Chondrocyte (in vitro differentiated cells): ENCODE data around the gene TSPYL1. TPM values are rescaled to one million over a fixed set of nuclear protein-coding genes. Genes with fewer than 3 reads are reported as not detected.
A peak's percentile ranks its signal among the peaks of the same experiment; 100 is the strongest.

ENCODE experiments used
- DNase-seq: peaks from one replicate; pipeline ENCODE4 v3.0.0; 2021; ENCODE audit warnings: mixed read lengths, low spot score
- H3K27ac Mint-ChIP-seq: one replicate; pipeline ENCODE4 v1.8.0; 2021; ENCODE audit warnings: mild to moderate bottlenecking, moderate library complexity, mixed read lengths; ENCODE audit not compliant: unreplicated experiment
- H3K27me3 Mint-ChIP-seq: 2 replicates; pipeline ENCODE4 v1.8.0; 2021; ENCODE audit warnings: low read depth, mixed read lengths
- H3K36me3 Mint-ChIP-seq: 2 replicates; pipeline ENCODE4 v1.8.0; 2021; ENCODE audit warnings: low read depth, mixed read lengths
- H3K4me1 Mint-ChIP-seq: 2 replicates; pipeline ENCODE4 v1.8.0; 2021; ENCODE audit warnings: low read depth, mild to moderate bottlenecking, mixed read lengths
- H3K4me3 Mint-ChIP-seq: one replicate; pipeline ENCODE4 v1.8.0; 2021; ENCODE audit warnings: mild to moderate bottlenecking, moderate library complexity, mixed read lengths; ENCODE audit not compliant: unreplicated experiment
- H3K9me3 Mint-ChIP-seq: 2 replicates; pipeline ENCODE4 v1.8.0; 2021; ENCODE audit warnings: low read depth, mixed read lengths
- CTCF ChIP-seq: fragments of 200-600 bp; sonication (generic); IDR thresholded peaks from 2 replicates; pipeline ENCODE4 v1.5.0; 2021; ENCODE audit warnings: antibody characterized with exemption, mild to moderate bottlenecking, moderate library complexity
- total RNA-seq: library from RNA; stranded (reverse); gene quantifications from 3 replicates; pipeline ENCODE4 v1.2.1, GENCODE V29; 2021

The TSPYL1 gene
- total RNA-seq, 1 donor from 2014 or later, result 66.0 TPM

DNA sequence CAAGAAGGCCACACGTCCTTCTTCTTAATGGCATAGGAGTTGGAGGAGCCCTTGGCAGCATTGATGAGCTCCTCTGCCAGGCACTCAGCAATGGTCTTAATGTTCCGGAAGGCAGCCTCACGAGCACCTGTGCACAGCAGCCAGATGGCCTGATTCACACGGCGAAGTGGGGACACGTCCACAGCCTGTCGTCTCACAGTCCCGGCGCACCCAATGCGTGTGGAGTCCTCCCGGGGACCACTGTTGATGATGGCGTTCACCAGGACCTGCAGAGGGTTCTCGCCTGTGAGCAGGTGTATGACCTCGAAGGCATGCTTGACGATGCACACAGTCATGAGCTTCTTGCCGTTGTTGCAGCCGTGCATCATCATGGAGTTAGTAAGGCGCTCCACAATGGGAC is 21.2 kb downstream of the TSPYL1 start:
- Mint-ChIP-seq H3K9me3 (peaks cover 12% of the 10 kb centered on the region), H3K4me3 (no peak overlapping the region), H3K27ac (no peak overlapping the region), H3K36me3 (peaks cover 13% of the 10 kb centered on the region), H3K27me3 (no peaks in the 10 kb centered on the region), H3K4me1 (no peaks in the 10 kb centered on the region)
- no peak for DNase-seq
- TF ChIP-seq CTCF, result no peak

DNA sequence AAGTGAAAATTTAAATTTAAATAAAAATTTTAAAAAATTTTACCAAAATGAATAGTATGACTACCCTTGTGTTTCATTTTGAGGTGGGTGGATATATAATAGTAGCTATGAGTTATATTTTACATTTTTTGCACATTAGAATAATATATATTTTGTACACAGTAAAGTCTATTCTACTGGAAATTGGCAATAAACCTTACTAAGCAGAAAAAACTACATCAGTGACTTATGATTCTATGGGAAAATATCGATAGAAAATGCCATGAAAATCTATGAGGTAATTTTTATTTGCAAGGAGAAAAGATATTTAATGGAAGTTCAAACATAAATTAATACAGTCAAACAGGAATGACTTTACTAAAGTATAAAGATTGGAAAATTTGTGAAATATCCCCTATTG is 23.0 kb downstream of the TSPYL1 start:
- Mint-ChIP-seq H3K27me3 (no peaks in the 10 kb centered on the region), H3K36me3 (peaks cover 7% of the 10 kb centered on the region), H3K27ac (no peak overlapping the region), H3K4me3 (no peak overlapping the region), H3K9me3 (no peaks in the 10 kb centered on the region), H3K4me1 (no peaks in the 10 kb centered on the region)
- no peak for TF ChIP-seq CTCF
- DNase-seq, result no peak

DNA sequence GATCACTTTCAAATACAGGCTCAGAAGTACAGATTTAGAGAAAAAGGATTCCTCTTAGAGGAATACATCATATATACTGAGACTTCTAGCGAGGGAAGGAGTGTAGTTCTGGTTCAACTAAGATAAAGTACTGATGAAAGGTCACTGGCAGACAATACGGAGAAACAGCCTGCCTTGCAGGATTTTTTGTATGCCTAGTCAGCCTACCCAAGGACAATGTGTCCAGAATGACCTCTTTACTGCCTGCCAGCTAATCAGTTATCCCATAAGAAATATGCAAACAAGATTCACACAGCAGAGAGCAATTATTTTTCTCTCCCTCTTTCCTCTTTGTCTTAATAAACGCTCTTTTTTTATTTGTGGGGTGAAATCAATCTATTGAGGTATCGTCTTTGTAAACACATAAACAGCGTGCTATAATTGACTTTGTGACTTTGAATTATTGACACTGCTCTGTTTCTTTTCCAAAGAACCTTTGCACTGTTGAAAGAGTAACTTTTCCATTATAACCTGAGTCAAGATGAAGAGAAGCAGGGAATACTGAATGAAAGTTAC is 24.4 kb downstream of the TSPYL1 start:
- H3K4me3 Mint-ChIP-seq, result no peak overlapping the region
- no peaks in the 10 kb centered on the region for H3K9me3 Mint-ChIP-seq
- DNase-seq, result no peak
- TF ChIP-seq CTCF, result no peak
- H3K27ac Mint-ChIP-seq, result no peak overlapping the region
- H3K36me3 Mint-ChIP-seq, result peaks cover 3% of the 10 kb centered on the region
- H3K4me1 Mint-ChIP-seq, result no peaks in the 10 kb centered on the region
- no peaks in the 10 kb centered on the region for H3K27me3 Mint-ChIP-seq

GRCh38 chr6:116254297-116255056 is 25.3 kb downstream of the TSPYL1 start:
- H3K9me3 Mint-ChIP-seq, result no peaks in the 10 kb centered on the region
- H3K4me1 Mint-ChIP-seq, result no peaks in the 10 kb centered on the region
- no peak overlapping the region for H3K27ac Mint-ChIP-seq
- peaks cover 2% of the 10 kb centered on the region for H3K36me3 Mint-ChIP-seq
- H3K4me3 Mint-ChIP-seq, result no peak overlapping the region
- no peaks in the 10 kb centered on the region for H3K27me3 Mint-ChIP-seq
- DNase-seq, result no peak
- no peak for TF ChIP-seq CTCF

DNA sequence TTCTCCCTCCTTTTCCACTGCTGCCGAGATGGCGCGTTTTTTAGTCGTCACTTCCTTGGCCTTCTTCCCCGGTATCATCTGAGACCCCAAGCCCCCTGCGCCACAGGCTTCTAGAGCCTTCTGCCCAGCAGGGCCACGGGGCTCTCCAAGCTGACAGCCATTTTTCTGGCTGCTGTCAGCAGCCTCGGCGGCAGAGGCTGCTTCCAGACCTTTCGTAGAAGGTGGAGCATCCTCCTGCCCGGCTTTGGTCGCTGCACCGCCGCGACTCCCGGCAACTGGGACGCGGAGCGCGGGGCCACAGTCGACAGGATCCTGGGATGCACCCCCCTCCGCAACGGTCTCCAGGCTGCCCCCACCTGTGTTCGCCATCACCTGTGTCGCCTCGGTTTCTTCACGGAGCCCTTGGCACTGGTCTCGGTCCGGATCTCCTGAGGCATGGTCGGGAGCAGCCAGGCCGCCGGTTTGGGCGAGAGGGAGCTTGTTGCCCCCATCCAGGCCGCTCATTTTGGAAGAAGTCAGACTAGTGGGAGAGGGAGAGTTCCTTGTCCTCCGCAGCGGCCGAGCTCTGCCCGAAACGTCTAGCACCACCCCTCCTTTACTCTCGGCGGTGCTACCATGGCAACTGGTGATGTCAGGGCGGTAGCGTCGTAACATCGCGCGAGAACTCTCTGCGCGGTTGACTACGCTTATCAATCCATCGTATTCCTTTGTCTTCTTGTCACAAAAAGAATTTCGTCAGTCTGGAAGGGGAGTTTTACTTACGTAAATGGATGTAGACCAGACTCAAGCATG is 26.0 kb downstream of the TSPYL1 start, which contains the start of gene TSPYL4:
TSPYL4 (minus strand) TSS at position 571 of the 792 bp plus-strand sequence; CDS start at position 504, 67 bp downstream.
- peak; percentile 96 for DNase-seq
- TF ChIP-seq CTCF, result no peak
- Mint-ChIP-seq H3K27ac (no peak within 1 kb of the TSS), H3K27me3 (no peaks in the 10 kb centered on the region), H3K4me1 (peaks cover 4% of the 10 kb centered on the region), H3K9me3 (no peaks in the 10 kb centered on the region), H3K36me3 (peaks cover 1% of the 10 kb centered on the region), H3K4me3 (no peak within 1 kb of the TSS)
